GM23338 (cell line): ENCODE results near the gene MTHFD1L. TPM values are rescaled to one million over a fixed set of nuclear protein-coding genes. Genes with fewer than 3 reads are reported as not detected.

ENCODE experiments used
- ATAC-seq: fragments of 200-7000 bp; cut with Tn5 transposase; 3 replicates; pipeline ENCODE4 v1.9.1; 2020
- DNase-seq: peaks from one replicate; pipeline ENCODE4 v3.0.0-alpha.2; 2015; ENCODE audit warnings: low spot score
- H2AFZ ChIP-seq: fragments of 200-600 bp; sonication (generic); 2 replicates; pipeline ENCODE4 v1.8.0; 2016; ENCODE audit warnings: antibody characterized with exemption, mild to moderate bottlenecking, moderate library complexity
- H3F3A ChIP-seq: fragments of 200-600 bp; sonication (generic); replicated peaks from 2 replicates; pipeline ENCODE4 v1.8.0; 2017; ENCODE audit warnings: antibody characterized with exemption, mixed run types, low read depth
- H3K27ac ChIP-seq: fragments of 200-600 bp; sonication (generic); 2 replicates; pipeline ENCODE4 v1.6.1; 2016; ENCODE audit warnings: low read depth
- H3K27me3 ChIP-seq: fragments of 200-600 bp; sonication (generic); 2 replicates; pipeline ENCODE4 v1.8.0; 2016; ENCODE audit warnings: mild to moderate bottlenecking, mixed run types, moderate library complexity; ENCODE audit not compliant: insufficient read depth
- H3K36me3 ChIP-seq: fragments of 200-600 bp; sonication (generic); 2 replicates; pipeline ENCODE4 v1.8.0; 2016; ENCODE audit warnings: mild to moderate bottlenecking; ENCODE audit not compliant: insufficient read depth
- H3K4me1 ChIP-seq: fragments of 200-600 bp; sonication (generic); 2 replicates; pipeline ENCODE4 v1.8.0; 2016; ENCODE audit warnings: mild to moderate bottlenecking, moderate library complexity; ENCODE audit not compliant: insufficient read depth
- H3K4me2 ChIP-seq: fragments of 200-600 bp; sonication (generic); 2 replicates; pipeline ENCODE4 v1.7.1; 2017; ENCODE audit warnings: mixed run types
- H3K4me3 ChIP-seq: fragments of 200-600 bp; sonication (generic); 2 replicates; pipeline ENCODE4 v1.6.1; 2016; ENCODE audit warnings: mixed run types
- H3K79me2 ChIP-seq: fragments of 200-600 bp; sonication (generic); replicated peaks from 2 replicates; pipeline ENCODE4 v1.8.0; 2017; ENCODE audit warnings: mild to moderate bottlenecking; ENCODE audit not compliant: insufficient read depth
- H3K9me2 ChIP-seq: fragments of 200-600 bp; sonication (generic); 2 replicates; pipeline ENCODE4 v1.8.0; 2017; ENCODE audit not compliant: insufficient read depth
- H4K20me1 ChIP-seq: fragments of 200-600 bp; sonication (generic); replicated peaks from 2 replicates; pipeline ENCODE4 v1.8.0; 2017; ENCODE audit warnings: mild to moderate bottlenecking; ENCODE audit not compliant: insufficient read depth
- H3K27ac Mint-ChIP-seq: 2 replicates; pipeline ENCODE4 v1.8.0; 2020; ENCODE audit warnings: inconsistent platforms, mild to moderate bottlenecking, moderate library complexity, mixed read lengths
- H3K27me3 Mint-ChIP-seq: 3 replicates; pipeline ENCODE4 v1.8.0; 2022; ENCODE audit warnings: low read depth, mild to moderate bottlenecking, moderate library complexity, mixed read lengths, inconsistent platforms; ENCODE audit not compliant: insufficient read depth, poor library complexity
- H3K36me3 Mint-ChIP-seq: 3 replicates; pipeline ENCODE4 v1.8.0; 2021; ENCODE audit warnings: low read depth, mild to moderate bottlenecking, inconsistent platforms, moderate library complexity, mixed read lengths
- H3K4me1 Mint-ChIP-seq: 3 replicates; pipeline ENCODE4 v1.8.0; 2020; ENCODE audit warnings: mild to moderate bottlenecking, inconsistent platforms, mixed read lengths
- H3K4me3 Mint-ChIP-seq: 3 replicates; pipeline ENCODE4 v1.8.0; 2021; ENCODE audit warnings: moderate library complexity, mild to moderate bottlenecking, inconsistent platforms, mixed read lengths
- H3K9me3 Mint-ChIP-seq: 3 replicates; pipeline ENCODE4 v1.8.0; 2020; ENCODE audit warnings: moderate library complexity, mild to moderate bottlenecking, inconsistent platforms, mixed read lengths
- CREB1 ChIP-seq: fragments of 250-450 bp; sonication (Bioruptor Pico); IDR thresholded peaks from 2 replicates; pipeline ENCODE4 v1.5.0; 2020; ENCODE audit warnings: low read depth, mild to moderate bottlenecking, moderate library complexity
- CTCF ChIP-seq, 2 experiments: fragments of 200-600 bp in 1 of 2; sonication (generic) in 1 of 2; conservative IDR thresholded peaks; 2 replicates each; pipeline versions ENCODE4 v1.5.1 to v1.6.1; 2016 to 2017; ENCODE audit warnings: antibody characterized with exemption in 2 of 2, low read depth in 2 of 2, mild to moderate bottlenecking in 2 of 2, moderate library complexity in 1 of 2
- ETS1 ChIP-seq: IDR thresholded peaks from 2 replicates; pipeline ENCODE4 v1.6.1; 2016; ENCODE audit warnings: antibody characterized with exemption
- EZH2 ChIP-seq: fragments of 200-600 bp; sonication (generic); IDR thresholded peaks from one replicate; pipeline ENCODE4 v1.8.0; 2017; ENCODE audit warnings: antibody characterized with exemption, mild to moderate bottlenecking, low read depth; ENCODE audit not compliant: unreplicated experiment
- EZH2phosphoT487 ChIP-seq: fragments of 200-600 bp; sonication (generic); IDR thresholded peaks from one replicate; pipeline ENCODE4 v1.8.1; 2018; ENCODE audit warnings: antibody characterized with exemption; ENCODE audit not compliant: unreplicated experiment
- JUNB ChIP-seq: IDR thresholded peaks from one replicate; pipeline ENCODE4 v1.6.1; 2016; ENCODE audit warnings: antibody characterized with exemption; ENCODE audit not compliant: unreplicated experiment
- NANOG ChIP-seq: IDR thresholded peaks from 2 replicates; pipeline ENCODE4 v1.6.1; 2016; ENCODE audit warnings: antibody characterized with exemption, borderline replicate concordance
- POLR2AphosphoS5 ChIP-seq: IDR thresholded peaks from 2 replicates; pipeline ENCODE4 v1.6.1; 2016; ENCODE audit warnings: antibody characterized with exemption, low read depth
- REST ChIP-seq: IDR thresholded peaks from one replicate; pipeline ENCODE4 v1.6.1; 2018; ENCODE audit warnings: antibody characterized with exemption; ENCODE audit not compliant: unreplicated experiment
- STAT1 ChIP-seq: IDR thresholded peaks from one replicate; pipeline ENCODE4 v1.6.1; 2016; ENCODE audit warnings: antibody characterized with exemption; ENCODE audit not compliant: unreplicated experiment
- ZNF114 ChIP-seq: fragments of 250-450 bp; sonication (Bioruptor Pico); IDR thresholded peaks from 2 replicates; pipeline ENCODE4 v1.5.0; 2020; ENCODE audit warnings: mild to moderate bottlenecking, moderate library complexity
- ZNF331 ChIP-seq: fragments of 250-450 bp; sonication (Bioruptor Pico); IDR thresholded peaks from 2 replicates; pipeline ENCODE4 v1.5.0; 2020; ENCODE audit warnings: low read depth, mild to moderate bottlenecking, moderate library complexity
- ZNF462 ChIP-seq: fragments of 250-450 bp; sonication (Bioruptor Pico); IDR thresholded peaks from 2 replicates; pipeline ENCODE4 v1.5.0; 2020; ENCODE audit warnings: mild to moderate bottlenecking, moderate library complexity
- polyA plus RNA-seq: library from polyadenylated mRNA; unstranded; fragments of >200 nt; fragmentation: Nextera tagmentation; extraction: Ambion mirVana; gene quantifications from 2 replicates; pipeline ENCODE4 v1.2.1, GENCODE V29; 2016
- total RNA-seq: library from RNA; depleted of rRNA; stranded (reverse); fragments of >200 nt; shearing (Covaris generic); gene quantifications from 2 replicates; pipeline ENCODE4 v1.2.3, GENCODE V29; 2014

The MTHFD1L gene
- total and polyA plus RNA-seq, 2 experiments from 2014 or later: 53.2 to 66.8 TPM

- H3F3A ChIP-seq: no peaks in the 10 kb centered on the region
- Mint-ChIP-seq H3K9me3 (peaks cover 3% of the 10 kb centered on the region; the same call in 1 of the 3 replicates), H3K27me3 (peaks cover 2% of the 10 kb centered on the region), H3K4me3 (no peak overlapping the region), H3K36me3 (no peaks in the 10 kb centered on the region), H3K27ac (no peak overlapping the region), H3K4me1 (peaks cover 8% of the 10 kb centered on the region; the same call in 1 of the 3 replicates)
- no peaks in the 10 kb centered on the region for H3K9me2 ChIP-seq
- no peaks in the 10 kb centered on the region for H3K79me2 ChIP-seq
- peak overlapping the region; percentile 52; the same call in 1 of the 2 replicates for H2AFZ ChIP-seq
- ATAC-seq: no peak; the same call in 2 of the 3 replicates
- H4K20me1 ChIP-seq: no peaks in the 10 kb centered on the region
- H3K4me3 ChIP-seq: no peak overlapping the region
- peaks cover 4% of the 10 kb centered on the region; the same call in 1 of the 2 replicates for H3K4me1 ChIP-seq
- H3K36me3 ChIP-seq: no peaks in the 10 kb centered on the region
- no peak overlapping the region for H3K4me2 ChIP-seq
- TF ChIP-seq EZH2 (no peak), JUNB (no peak), CTCF (conservative IDR thresholded peaks at IDR 0.05; ENCODE audit: low read depth in 2 of 2) (no peak), CREB1 (CRISPR knock-in tag) (no peak), NANOG (no peak), ZNF462 (CRISPR knock-in tag) (no peak), ZNF114 (no peak), STAT1 (no peak), EZH2phosphoT487 (no peak), ZNF331 (no peak), REST (no peak), ETS1 (no peak), POLR2AphosphoS5 (no peak)
- H3K27ac ChIP-seq: no peak overlapping the region
- H3K27me3 ChIP-seq: no peaks in the 10 kb centered on the region
- no peak for DNase-seq
Measured at GRCh38 chr6:151139524-151139923, 274.0 kb downstream of the MTHFD1L start.
